Transverse colon (tissue), 4 donors: Measurements from ENCODE around the gene RSPH10B2.

Source experiments
- CTCF ChIP-seq, 5 experiments: fragments of 200-600 bp in 3 of 5; fragments of 450-650 bp in 2 of 5; sonication (generic) in 3 of 5; IDR thresholded peaks; 1 replicate in 2 of 5; 2 replicates in 3 of 5; pipeline ENCODE4 v1.5.1; 2016 to 2017; ENCODE audit warnings: antibody characterized with exemption in 5 of 5, inconsistent platforms in 3 of 5, mild to moderate bottlenecking in 2 of 5, moderate library complexity in 1 of 5
- EP300 ChIP-seq: sonication (generic); formaldehyde crosslinking; IDR thresholded peaks from one replicate; pipeline ENCODE4 v1.6.1; 2017; ENCODE audit warnings: antibody characterized with exemption, low read depth
- POLR2AphosphoS5 ChIP-seq, 3 donors: sonication (generic); formaldehyde crosslinking; IDR thresholded peaks; one replicate each; pipeline ENCODE4 v1.6.1; 2016; ENCODE audit warnings: antibody characterized with exemption in 3 of 3

- TF ChIP-seq POLR2AphosphoS5 (IDR thresholded peaks at IDR 0.05) (no peak), CTCF (IDR thresholded peaks at IDR 0.05) (no peak), EP300 (no peak)
These were observed 23.6 kb upstream of the RSPH10B2 start for GRCh38 chr7:6730343-6730633.
